Activated CD4-positive, alpha-beta T cell treated with anti-CD3 and anti-CD28 coated beads, Interleukin-2, amount 10 ng/mL, durations not matched to agents 7 days and 5 days (primary cell): ENCODE measurements around the gene NFKBIL1. TPM values are rescaled to one million over a fixed set of nuclear protein-coding genes. Genes with fewer than 3 reads are reported as not detected.

ENCODE experiments used
- CTCF ChIA-PET: fragments of 350-600 bp; sonication (Branson Sonifier 250); formaldehyde crosslinking; loops from one replicate; lab custom pipeline; 2021; ENCODE audit warnings: antibody characterized with exemption; lab: Charles Lee
- POLR2A ChIA-PET: fragments of 350-600 bp; sonication (Branson Sonifier 250); formaldehyde crosslinking; loops from one replicate; lab custom pipeline; 2021; ENCODE audit warnings: antibody characterized with exemption; lab: Charles Lee
- DNase-seq: peaks from one replicate; pipeline ENCODE4 v3.0.0-alpha.2; 2020
- H3K27ac Mint-ChIP-seq: one replicate; pipeline ENCODE4 v1.8.0; 2021; ENCODE audit warnings: mild to moderate bottlenecking, moderate library complexity, mixed read lengths
- H3K27me3 Mint-ChIP-seq: one replicate; pipeline ENCODE4 v1.8.0; 2021; ENCODE audit warnings: mixed read lengths
- H3K36me3 Mint-ChIP-seq: one replicate; pipeline ENCODE4 v1.8.0; 2021; ENCODE audit warnings: low read depth, mixed read lengths
- H3K4me1 Mint-ChIP-seq: one replicate; pipeline ENCODE4 v1.8.0; 2021; ENCODE audit warnings: mixed read lengths
- H3K4me3 Mint-ChIP-seq: one replicate; pipeline ENCODE4 v1.8.0; 2021; ENCODE audit warnings: mild to moderate bottlenecking, moderate library complexity, mixed read lengths
- H3K9me3 Mint-ChIP-seq: one replicate; pipeline ENCODE4 v1.8.0; 2021; ENCODE audit warnings: mixed read lengths
- total RNA-seq, 2 experiments: library from RNA; stranded (reverse); gene quantifications; one replicate each; pipeline ENCODE4 v1.2.3, GENCODE V29; 2021

Gene NFKBIL1
- total RNA-seq, 2 experiments from 2014 or later: 15.8 to 16.0 TPM

- ChIA-PET POLR2A (interaction anchor here (0.7 kb wide), 1 partner anchor 13 kb away, joined by 9 read pairs; the partner anchor contains the start of gene NCR3), CTCF (interaction anchor here (1.2 to 18.9 kb wide), 6 partner anchors 10 to 37 kb away, joined by 3 to 576 read pairs (median 46); partner anchors contain the start of genes ATP6V1G2, LST1, LTA and LTB)
- H3K9me3 Mint-ChIP-seq: no peaks in the 10 kb centered on the region
- no peak for DNase-seq
- H3K4me1 Mint-ChIP-seq: peaks cover 74% of the 10 kb centered on the region
- H3K27ac Mint-ChIP-seq: peak overlapping the region; percentile 82
- H3K36me3 Mint-ChIP-seq: peaks cover 76% of the 10 kb centered on the region
- H3K27me3 Mint-ChIP-seq: no peaks in the 10 kb centered on the region
- H3K4me3 Mint-ChIP-seq: peak overlapping the region; percentile 94
Observed at GRCh38 chr6:31579119-31579505, 31.7 kb downstream of the NFKBIL1 start.

- H3K36me3 Mint-ChIP-seq: peaks cover 74% of the 10 kb centered on the region
- H3K9me3 Mint-ChIP-seq: no peaks in the 10 kb centered on the region
- H3K27me3 Mint-ChIP-seq: no peaks in the 10 kb centered on the region
- ChIA-PET CTCF (interaction anchor here (0.6 to 18.9 kb wide), 16 partner anchors 11 to 264 kb away, joined by 3 to 576 read pairs (median 4); partner anchors contain the start of genes ATP6V1G2, C6orf47, GPANK1 and LST1), POLR2A (interaction anchor here (0.9 to 1.6 kb wide), 2 partner anchors 13 to 20 kb away, joined by 5 to 6 read pairs; partner anchors contain the start of gene NCR3)
- H3K4me1 Mint-ChIP-seq: peaks cover 73% of the 10 kb centered on the region
- peak overlapping the region; percentile 94 for H3K4me3 Mint-ChIP-seq
- H3K27ac Mint-ChIP-seq: peak overlapping the region; percentile 94
- no peak for DNase-seq
Observed at GRCh38 chr6:31579546-31580437, 32.4 kb downstream of the NFKBIL1 start.

- H3K4me3 Mint-ChIP-seq: peak overlapping the region; percentile 94
- H3K9me3 Mint-ChIP-seq: no peaks in the 10 kb centered on the region
- peak overlapping the region; percentile 94 for H3K27ac Mint-ChIP-seq
- H3K27me3 Mint-ChIP-seq: no peaks in the 10 kb centered on the region
- DNase-seq: no peak
- POLR2A ChIA-PET: interaction anchor here (0.9 to 1.6 kb wide), 2 partner anchors 13 to 21 kb away, joined by 5 to 6 read pairs; partner anchors contain the start of gene NCR3
- CTCF ChIA-PET: interaction anchor here (0.6 to 18.9 kb wide), 16 partner anchors 11 to 263 kb away, joined by 3 to 576 read pairs (median 4); partner anchors contain the start of genes ATP6V1G2, C6orf47, DDX39B and GPANK1
- H3K4me1 Mint-ChIP-seq: peaks cover 73% of the 10 kb centered on the region
- H3K36me3 Mint-ChIP-seq: peaks cover 73% of the 10 kb centered on the region
Observed at GRCh38 chr6:31580438-31580740, 33.0 kb downstream of the NFKBIL1 start.

- Mint-ChIP-seq H3K4me1 (peaks cover 73% of the 10 kb centered on the region), H3K36me3 (peaks cover 71% of the 10 kb centered on the region)
- POLR2A ChIA-PET: interaction anchor here (1.5 to 1.6 kb wide), 2 partner anchors 16 to 22 kb away, joined by 5 to 6 read pairs; no protein-coding TSS in a partner anchor
Observed at GRCh38 chr6:31580807-31581433, 33.5 kb downstream of the NFKBIL1 start.

GRCh38 chr6:31581434-31582229 is 34.2 kb downstream of the NFKBIL1 start:
- ChIA-PET CTCF (interaction anchor here (0.7 to 30.8 kb wide), 12 partner anchors 0 to 83 kb away, joined by 3 to 576 read pairs (median 18); partner anchors contain the start of genes ATP6V1G2, DDX39B, GPANK1 and LST1), POLR2A (interaction anchor here (0.6 to 1.5 kb wide), 5 partner anchors 11 to 1390 kb away, joined by 3 to 8 read pairs (median 4); partner anchors contain the start of gene NCR3)
- H3K27ac Mint-ChIP-seq: peak overlapping the region; percentile 94
- peaks cover 64% of the 10 kb centered on the region for H3K36me3 Mint-ChIP-seq
- no peaks in the 10 kb centered on the region for H3K9me3 Mint-ChIP-seq
- no peak for DNase-seq
- no peaks in the 10 kb centered on the region for H3K27me3 Mint-ChIP-seq
- peak overlapping the region; percentile 94 for H3K4me3 Mint-ChIP-seq
- peaks cover 73% of the 10 kb centered on the region for H3K4me1 Mint-ChIP-seq

More at GRCh38 chr6:31580807-31581433, 33.5 kb downstream of the NFKBIL1 start:
- CTCF ChIA-PET: interaction anchor here (0.7 to 30.8 kb wide), 14 partner anchors 1 to 84 kb away, joined by 3 to 576 read pairs (median 5); partner anchors contain the start of genes ATP6V1G2, C6orf47, DDX39B and GPANK1
- peak overlapping the region; percentile 94 for H3K4me3 Mint-ChIP-seq
- no peaks in the 10 kb centered on the region for H3K9me3 Mint-ChIP-seq
- no peaks in the 10 kb centered on the region for H3K27me3 Mint-ChIP-seq
- DNase-seq: peak; percentile 88
- H3K27ac Mint-ChIP-seq: peak overlapping the region; percentile 94

GRCh38 chr6:31582230-31582643 is 34.8 kb downstream of the NFKBIL1 start, which contains the start of gene LTB:
Gene LTB (minus strand): TSS chr6:31582424. CDS start chr6:31582417, 7 bp downstream.
- Mint-ChIP-seq H3K4me1 (peaks cover 73% of the 10 kb centered on the region), H3K27ac (peak within 1 kb of the TSS; percentile 94), H3K4me3 (peak within 1 kb of the TSS; percentile 94), H3K9me3 (no peaks in the 10 kb centered on the region), H3K27me3 (no peaks in the 10 kb centered on the region), H3K36me3 (peaks cover 58% of the 10 kb centered on the region)
- peak; percentile 78 for DNase-seq
- ChIA-PET POLR2A (interaction anchor here (0.6 to 1.5 kb wide), 5 partner anchors 10 to 1390 kb away, joined by 3 to 8 read pairs (median 4); partner anchors contain the start of gene NCR3), CTCF (interaction anchor here (0.7 to 30.8 kb wide), 12 partner anchors 0 to 82 kb away, joined by 3 to 576 read pairs (median 18); partner anchors contain the start of genes APOM, ATP6V1G2, DDX39B and GPANK1)

GRCh38 chr6:31585491-31585890 is 38.1 kb downstream of the NFKBIL1 start:
- H3K4me1 Mint-ChIP-seq: peaks cover 67% of the 10 kb centered on the region
- peak overlapping the region; percentile 94 for H3K27ac Mint-ChIP-seq
- peak overlapping the region; percentile 54 for H3K4me3 Mint-ChIP-seq
- peak; percentile 65 for DNase-seq
- ChIA-PET POLR2A (no interaction called here), CTCF (interaction anchor here (0.6 to 30.8 kb wide), 10 partner anchors 4 to 91 kb away, joined by 3 to 576 read pairs (median 4); partner anchors contain the start of genes LST1, LTB, NCR3 and TNF)
- H3K27me3 Mint-ChIP-seq: no peaks in the 10 kb centered on the region
- no peaks in the 10 kb centered on the region for H3K9me3 Mint-ChIP-seq
- peaks cover 48% of the 10 kb centered on the region for H3K36me3 Mint-ChIP-seq

- peaks cover 66% of the 10 kb centered on the region for H3K4me1 Mint-ChIP-seq
- CTCF ChIA-PET: interaction anchor here (0.6 to 30.8 kb wide), 11 partner anchors 4 to 91 kb away, joined by 3 to 576 read pairs (median 5); partner anchors contain the start of genes ATP6V1G2, LST1, LTB and NCR3
- peak within 1 kb of the TSS; percentile 94 for H3K27ac Mint-ChIP-seq
- H3K27me3 Mint-ChIP-seq: no peaks in the 10 kb centered on the region
- H3K9me3 Mint-ChIP-seq: no peaks in the 10 kb centered on the region
- H3K4me3 Mint-ChIP-seq: peak within 1 kb of the TSS; percentile 54
- H3K36me3 Mint-ChIP-seq: peaks cover 43% of the 10 kb centered on the region
- no peak for DNase-seq
- POLR2A ChIA-PET: no interaction called here
Observed at GRCh38 chr6:31586008-31586407, 38.6 kb downstream of the NFKBIL1 start, which contains the start of gene LST1. Gene LST1 (plus strand): TSS chr6:31586277. CDS start chr6:31587300, 1,023 bp downstream.

- DNase-seq: peak; percentile 37
Observed at GRCh38 chr6:31586599-31587281, 39.3 kb downstream of the NFKBIL1 start.

More at GRCh38 chr6:31586599-31587281, 39.3 kb downstream of the NFKBIL1 start:
- ChIA-PET POLR2A (interaction anchor here (1.2 kb wide), 1 partner anchor 11 kb away, joined by 5 read pairs; the partner anchor contains the start of gene TNF), CTCF (interaction anchor here (0.8 to 30.8 kb wide), 8 partner anchors 5 to 92 kb away, joined by 3 to 576 read pairs (median 14); partner anchors contain the start of genes ATP6V1G2, LST1, LTB and NCR3)
- Mint-ChIP-seq H3K4me3 (peak overlapping the region; percentile 54), H3K4me1 (peaks cover 70% of the 10 kb centered on the region), H3K9me3 (no peaks in the 10 kb centered on the region), H3K36me3 (peaks cover 36% of the 10 kb centered on the region), H3K27ac (peak overlapping the region; percentile 94), H3K27me3 (no peaks in the 10 kb centered on the region)
